Natural killer cell (primary cell): ENCODE results near the gene BMX. TPM values are rescaled to one million over a fixed set of nuclear protein-coding genes. Genes with fewer than 3 reads are reported as not detected.

Source experiments
- ATAC-seq, 3 donors: fragments of 150-1000 bp in 2 of 3; fragments of 200-7000 bp in 1 of 3; cut with Tn5 transposase; 1 replicate in 1 of 3; 2 replicates in 2 of 3; pipeline ENCODE4 v1.10.0; 2021; ENCODE audit warnings: mild to moderate bottlenecking in 2 of 3, moderate library complexity in 2 of 3
- DNase-seq, 2 donors: peaks; one replicate each; pipeline versions ENCODE4 v3.0.0 to v3.0.0-alpha.2; 2013 to 2021; ENCODE audit warnings: mixed read lengths in 1 of 2
- H3K27ac ChIP-seq: one replicate; pipeline ENCODE4 v1.5.1; 2013; ENCODE audit warnings: mild to moderate bottlenecking, low read length
- H3K27me3 ChIP-seq: one replicate; pipeline ENCODE4 v1.6.1; 2013; ENCODE audit warnings: low read length; ENCODE audit not compliant: control insufficient read depth, insufficient read depth
- H3K36me3 ChIP-seq: one replicate; pipeline ENCODE4 v1.6.1; 2013; ENCODE audit warnings: low read length; ENCODE audit not compliant: control insufficient read depth, insufficient read depth
- H3K4me1 ChIP-seq: one replicate; pipeline ENCODE4 v1.6.1; 2013; ENCODE audit warnings: low read length; ENCODE audit not compliant: control insufficient read depth, insufficient read depth
- H3K4me3 ChIP-seq: one replicate; pipeline ENCODE4 v1.5.1; 2013; ENCODE audit warnings: low read length
- H3K9me3 ChIP-seq: one replicate; pipeline ENCODE4 v1.6.1; 2013; ENCODE audit warnings: low read length; ENCODE audit not compliant: control insufficient read depth, insufficient read depth
- H3K27ac Mint-ChIP-seq, 2 donors: one replicate each; pipeline ENCODE4 v1.8.0; 2022; ENCODE audit warnings: mild to moderate bottlenecking in 2 of 2, mixed read lengths in 2 of 2, moderate library complexity in 1 of 2
- H3K27me3 Mint-ChIP-seq, 2 donors: one replicate each; pipeline ENCODE4 v1.8.0; 2022; ENCODE audit warnings: low read depth in 2 of 2, mixed read lengths in 2 of 2
- H3K36me3 Mint-ChIP-seq: one replicate; pipeline ENCODE4 v1.8.0; 2022; ENCODE audit warnings: mixed read lengths
- H3K4me1 Mint-ChIP-seq, 2 donors: one replicate each; pipeline ENCODE4 v1.8.0; 2022; ENCODE audit warnings: mixed read lengths in 2 of 2
- H3K4me3 Mint-ChIP-seq: one replicate; pipeline ENCODE4 v1.8.0; 2022; ENCODE audit warnings: mild to moderate bottlenecking, moderate library complexity, mixed read lengths
- H3K9me3 Mint-ChIP-seq, 2 donors: one replicate each; pipeline ENCODE4 v1.8.0; 2022; ENCODE audit warnings: mixed read lengths in 2 of 2
- WGBS: methylation state at CpG from one replicate; pipeline ENCODE4 v1.1.7; 2013; ENCODE audit warnings: missing lambda C conversion rate; ENCODE audit not compliant: insufficient coverage; 5-methylcytosine and 5-hydroxymethylcytosine counted together
- intact Hi-C: fragments of 100-400 bp; cut with micrococcal nuclease; formaldehyde crosslinking; loops from one replicate; pipeline ENCODE4 v1.14.2; 2022
- total RNA-seq, 4 donors: library from RNA; stranded (reverse); fragments of 120-200 nt in 1 of 4; gene quantifications; one replicate each; pipeline versions ENCODE4 v1.2.3 to v1.2.4, GENCODE V29; 2013 to 2022
- TF ChIP-seq, protein P1 (sequence below): fragments of 200-600 bp; IDR thresholded peaks from one replicate; pipeline ENCODE4 v1.8.0; 2022; ENCODE audit warnings: antibody characterized with exemption

BMX gene
- total RNA-seq, 3 donors from 2014 or later (not counting 1 experiment from before 2014, with no cell fraction given) = 0.30 TPM; not detected in 2

DNA sequence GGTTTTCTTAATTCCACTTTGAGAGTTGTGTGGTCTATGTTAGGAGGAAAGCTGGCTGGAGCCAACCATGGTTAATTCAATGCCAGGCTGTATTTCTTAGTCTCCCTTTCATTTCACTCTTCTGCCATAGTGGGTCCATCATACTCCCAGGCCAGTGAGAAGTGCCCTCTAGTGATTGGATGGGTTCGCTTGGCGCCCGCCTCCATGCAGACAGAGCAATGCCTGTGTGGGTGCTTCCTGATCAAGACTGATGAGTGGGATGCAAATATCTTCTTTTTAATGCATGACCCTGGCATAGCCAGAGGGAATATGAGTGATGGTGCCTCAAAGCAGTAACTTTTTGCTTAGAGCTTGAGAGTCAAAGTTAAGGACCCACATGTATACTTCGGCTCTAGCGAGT, 6.4 kb downstream of the BMX start:
- Histone ChIP-seq H3K4me3 (no peak overlapping the region), H3K4me1 (no peaks in the 10 kb centered on the region), H3K27ac (no peak overlapping the region), H3K27me3 (no peaks in the 10 kb centered on the region), H3K9me3 (no peaks in the 10 kb centered on the region), H3K36me3 (no peaks in the 10 kb centered on the region)
- intact Hi-C loops = no loop called here
- peaks cover 3 to 60% of the 10 kb centered on the region in 2 donors for H3K27me3 Mint-ChIP-seq
- DNase-seq (no peak), ATAC-seq (no peak)
- 100% methylated on average over 3 of the region's 5 CpGs for WGBS
- H3K4me3 Mint-ChIP-seq = no peak overlapping the region
- H3K4me1 Mint-ChIP-seq = no peaks in the 10 kb centered on the region
- TF ChIP-seq, protein P1, sequence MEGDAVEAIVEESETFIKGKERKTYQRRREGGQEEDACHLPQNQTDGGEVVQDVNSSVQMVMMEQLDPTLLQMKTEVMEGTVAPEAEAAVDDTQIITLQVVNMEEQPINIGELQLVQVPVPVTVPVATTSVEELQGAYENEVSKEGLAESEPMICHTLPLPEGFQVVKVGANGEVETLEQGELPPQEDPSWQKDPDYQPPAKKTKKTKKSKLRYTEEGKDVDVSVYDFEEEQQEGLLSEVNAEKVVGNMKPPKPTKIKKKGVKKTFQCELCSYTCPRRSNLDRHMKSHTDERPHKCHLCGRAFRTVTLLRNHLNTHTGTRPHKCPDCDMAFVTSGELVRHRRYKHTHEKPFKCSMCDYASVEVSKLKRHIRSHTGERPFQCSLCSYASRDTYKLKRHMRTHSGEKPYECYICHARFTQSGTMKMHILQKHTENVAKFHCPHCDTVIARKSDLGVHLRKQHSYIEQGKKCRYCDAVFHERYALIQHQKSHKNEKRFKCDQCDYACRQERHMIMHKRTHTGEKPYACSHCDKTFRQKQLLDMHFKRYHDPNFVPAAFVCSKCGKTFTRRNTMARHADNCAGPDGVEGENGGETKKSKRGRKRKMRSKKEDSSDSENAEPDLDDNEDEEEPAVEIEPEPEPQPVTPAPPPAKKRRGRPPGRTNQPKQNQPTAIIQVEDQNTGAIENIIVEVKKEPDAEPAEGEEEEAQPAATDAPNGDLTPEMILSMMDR = no peak
- no peak overlapping the region for H3K27ac Mint-ChIP-seq
- H3K9me3 Mint-ChIP-seq = no peaks in the 10 kb centered on the region
- H3K36me3 Mint-ChIP-seq = no peaks in the 10 kb centered on the region

DNA sequence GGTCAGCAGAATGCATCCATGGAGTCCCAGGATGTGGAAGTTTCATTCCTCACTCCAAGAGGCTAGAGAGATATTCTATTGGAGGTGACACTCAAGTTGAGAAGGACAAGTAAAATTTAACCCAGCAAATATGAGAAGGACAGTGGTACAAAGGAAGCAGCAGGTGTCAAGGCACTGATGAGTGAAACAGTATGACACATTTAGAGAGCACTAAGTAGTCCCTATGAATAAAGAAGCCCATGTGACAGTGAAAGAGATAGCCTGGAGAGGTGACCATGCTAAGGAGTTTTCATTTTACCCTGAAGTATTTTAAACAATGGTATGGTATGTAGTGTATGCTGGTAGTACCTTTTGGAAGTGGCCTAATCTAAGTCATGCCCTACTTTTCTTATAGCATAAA, 9.2 kb downstream of the BMX start:
- intact Hi-C loops = no loop called here
- Mint-ChIP-seq H3K36me3 (no peaks in the 10 kb centered on the region), H3K4me3 (no peak overlapping the region), H3K4me1 (no peaks in the 10 kb centered on the region), H3K27ac (no peak overlapping the region), H3K9me3 (no peaks in the 10 kb centered on the region), H3K27me3 (peaks cover 2 to 37% of the 10 kb centered on the region in 2 donors)
- ATAC-seq (no peak), DNase-seq (no peak)
- Histone ChIP-seq H3K27ac (no peak overlapping the region), H3K27me3 (no peaks in the 10 kb centered on the region), H3K9me3 (no peaks in the 10 kb centered on the region), H3K4me3 (no peak overlapping the region), H3K36me3 (no peaks in the 10 kb centered on the region), H3K4me1 (no peaks in the 10 kb centered on the region)
- TF ChIP-seq, protein P1 = no peak

DNA sequence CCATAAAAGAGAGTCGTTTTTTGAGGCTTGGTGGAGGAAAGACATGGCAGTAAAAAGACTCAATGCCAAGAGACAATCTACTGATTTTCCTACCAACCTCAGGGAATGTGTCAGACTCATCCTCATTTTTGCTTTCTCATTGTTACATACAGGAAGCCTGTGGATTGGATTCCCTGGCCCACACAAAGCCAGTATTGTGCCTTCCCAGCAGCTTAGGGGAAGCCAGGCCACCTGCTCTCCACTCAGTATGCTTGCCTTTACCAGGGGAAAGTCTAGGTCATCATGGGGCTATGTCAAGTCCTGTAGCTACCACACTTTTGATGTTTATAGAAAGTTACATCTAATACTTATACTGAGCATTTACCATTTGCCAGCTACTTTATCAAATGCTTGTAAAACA, 11.0 kb downstream of the BMX start:
- H3K27ac Mint-ChIP-seq = no peak overlapping the region
- Histone ChIP-seq H3K4me3 (no peak overlapping the region), H3K4me1 (no peaks in the 10 kb centered on the region), H3K27me3 (no peaks in the 10 kb centered on the region), H3K36me3 (no peaks in the 10 kb centered on the region), H3K27ac (no peak overlapping the region), H3K9me3 (no peaks in the 10 kb centered on the region)
- intact Hi-C loops = no loop called here
- no peaks in the 10 kb centered on the region for H3K4me1 Mint-ChIP-seq
- DNase-seq (no peak), ATAC-seq (no peak)
- H3K9me3 Mint-ChIP-seq = no peaks in the 10 kb centered on the region
- peaks cover 0 to 32% of the 10 kb centered on the region in 2 donors for H3K27me3 Mint-ChIP-seq
- no peaks in the 10 kb centered on the region for H3K36me3 Mint-ChIP-seq
- H3K4me3 Mint-ChIP-seq = no peak overlapping the region
- WGBS = 0% methylated on average over 1 of the region's 1 CpG
- TF ChIP-seq, protein P1 = no peak

DNA sequence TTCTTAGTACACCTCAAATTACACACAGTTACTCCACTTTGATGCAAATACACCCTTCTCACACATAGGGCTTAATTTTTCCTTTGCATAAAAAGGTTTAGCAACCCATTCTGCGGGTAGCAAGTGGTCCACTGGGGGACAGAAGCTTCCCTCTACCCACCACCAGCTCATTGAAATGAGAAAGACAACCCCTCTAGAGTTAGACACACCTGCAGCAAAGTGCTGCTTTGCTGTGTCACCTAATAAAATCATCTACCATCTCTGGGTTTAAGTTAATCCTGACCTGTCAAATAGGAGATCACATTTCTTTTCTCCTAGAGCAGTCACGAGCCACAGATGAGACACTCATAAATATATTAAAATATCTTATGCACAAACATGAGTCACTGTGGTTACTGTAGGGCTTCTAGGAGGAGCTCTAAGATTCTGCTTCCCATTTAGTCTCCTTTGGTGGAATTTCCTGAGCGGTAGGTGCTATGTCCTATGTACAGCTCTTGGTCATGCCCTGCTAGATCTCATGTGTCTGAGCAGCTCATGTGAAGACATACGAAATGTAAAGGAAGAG, 11.9 kb downstream of the BMX start:
- intact Hi-C loops = no loop called here

More for the DNA sequence above, 11.9 kb downstream of the BMX start:
- peaks cover 0 to 23% of the 10 kb centered on the region in 2 donors for H3K27me3 Mint-ChIP-seq
- TF ChIP-seq, protein P1 = no peak
- Histone ChIP-seq H3K27ac (no peak overlapping the region), H3K27me3 (no peaks in the 10 kb centered on the region), H3K4me3 (no peak overlapping the region), H3K4me1 (no peaks in the 10 kb centered on the region), H3K9me3 (no peaks in the 10 kb centered on the region), H3K36me3 (no peaks in the 10 kb centered on the region)
- H3K36me3 Mint-ChIP-seq = no peaks in the 10 kb centered on the region
- no peaks in the 10 kb centered on the region for H3K9me3 Mint-ChIP-seq
- H3K4me1 Mint-ChIP-seq = no peaks in the 10 kb centered on the region
- ATAC-seq = no peak
- H3K27ac Mint-ChIP-seq = no peak overlapping the region
- no peak for DNase-seq
- H3K4me3 Mint-ChIP-seq = no peak overlapping the region
- 66% methylated on average over 3 of the region's 4 CpGs for WGBS
